Measurements from ENCODE around the gene MFSD6L.

DNA sequence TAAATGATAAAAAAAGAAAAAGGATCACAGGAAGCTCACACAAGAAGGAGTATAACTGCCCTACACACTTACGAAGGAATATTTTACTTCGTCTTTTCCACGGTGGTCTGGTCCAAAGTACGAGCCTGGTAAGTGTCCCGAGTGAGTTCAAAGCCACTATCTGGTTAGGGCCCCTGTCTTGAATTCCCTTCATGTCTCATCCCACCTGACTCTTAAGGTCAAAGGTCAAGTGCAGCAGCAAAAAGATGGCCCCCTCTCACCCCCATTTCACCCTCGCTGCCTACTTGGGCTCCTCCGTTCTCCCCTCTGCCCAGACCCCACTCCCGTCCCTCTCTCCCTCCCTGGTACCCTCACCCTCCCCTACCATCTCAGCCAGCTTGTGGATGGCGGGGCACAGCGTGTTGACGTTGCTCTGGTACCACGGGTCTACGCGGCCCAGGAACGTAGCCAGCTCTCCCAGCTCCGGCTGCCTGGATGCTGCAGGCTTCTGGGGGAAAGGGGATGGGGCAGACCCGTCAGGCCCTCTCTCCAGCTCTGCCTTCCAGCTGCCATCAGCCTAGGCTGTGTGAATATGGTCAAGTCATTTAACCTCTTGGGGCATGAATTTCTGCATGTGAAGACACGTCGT is 27.8 kb upstream of the MFSD6L start:
- TF ChIP-seq, protein P1, sequence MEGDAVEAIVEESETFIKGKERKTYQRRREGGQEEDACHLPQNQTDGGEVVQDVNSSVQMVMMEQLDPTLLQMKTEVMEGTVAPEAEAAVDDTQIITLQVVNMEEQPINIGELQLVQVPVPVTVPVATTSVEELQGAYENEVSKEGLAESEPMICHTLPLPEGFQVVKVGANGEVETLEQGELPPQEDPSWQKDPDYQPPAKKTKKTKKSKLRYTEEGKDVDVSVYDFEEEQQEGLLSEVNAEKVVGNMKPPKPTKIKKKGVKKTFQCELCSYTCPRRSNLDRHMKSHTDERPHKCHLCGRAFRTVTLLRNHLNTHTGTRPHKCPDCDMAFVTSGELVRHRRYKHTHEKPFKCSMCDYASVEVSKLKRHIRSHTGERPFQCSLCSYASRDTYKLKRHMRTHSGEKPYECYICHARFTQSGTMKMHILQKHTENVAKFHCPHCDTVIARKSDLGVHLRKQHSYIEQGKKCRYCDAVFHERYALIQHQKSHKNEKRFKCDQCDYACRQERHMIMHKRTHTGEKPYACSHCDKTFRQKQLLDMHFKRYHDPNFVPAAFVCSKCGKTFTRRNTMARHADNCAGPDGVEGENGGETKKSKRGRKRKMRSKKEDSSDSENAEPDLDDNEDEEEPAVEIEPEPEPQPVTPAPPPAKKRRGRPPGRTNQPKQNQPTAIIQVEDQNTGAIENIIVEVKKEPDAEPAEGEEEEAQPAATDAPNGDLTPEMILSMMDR (IDR thresholded peaks at IDR 0.05), result no peak
- no peak for TF ChIP-seq POLR2A (IDR thresholded peaks at IDR 0.05)
